Measurements from ENCODE around the gene HOTAIR.

HOTAIR gene

GRCh38 chr12:53978477-53979356 lies 4.0 kb upstream of the HOTAIR start:
- DNase-seq (ENCODE audit: low read depth): no peak
- no peak for TF ChIP-seq CTCF (conservative IDR thresholded peaks at IDR 0.05; ENCODE audit: low read depth, low read length)
- no peak overlapping the region for H3K4me3 ChIP-seq (ENCODE audit: low read length)

- no peak for DNase-seq (ENCODE audit: low read depth)
- TF ChIP-seq CTCF (conservative IDR thresholded peaks at IDR 0.05; ENCODE audit: low read depth, low read length): no peak
- no peak overlapping the region for H3K4me3 ChIP-seq (ENCODE audit: low read length)
Measured at GRCh38 chr12:53977596-53978445, 3.1 kb upstream of the HOTAIR start.

GRCh38 chr12:53976823-53977595 lies 2.3 kb upstream of the HOTAIR start:
- no peak for DNase-seq (ENCODE audit: low read depth)
- no peak for TF ChIP-seq CTCF (conservative IDR thresholded peaks at IDR 0.05; ENCODE audit: low read depth, low read length)
- no peak overlapping the region for H3K4me3 ChIP-seq (ENCODE audit: low read length)

GRCh38 chr12:53976172-53976822 lies 1.5 kb upstream of the HOTAIR start:
- DNase-seq (ENCODE audit: low read depth): no peak
- no peak overlapping the region for H3K4me3 ChIP-seq (ENCODE audit: low read length)
- TF ChIP-seq CTCF (conservative IDR thresholded peaks at IDR 0.05; ENCODE audit: low read depth, low read length): no peak

GRCh38 chr12:53975479-53976152 lies 862 bp upstream of the HOTAIR start:
- DNase-seq (ENCODE audit: low read depth): no peak
- no peak overlapping the region for H3K4me3 ChIP-seq (ENCODE audit: low read length)
- TF ChIP-seq CTCF (conservative IDR thresholded peaks at IDR 0.05; ENCODE audit: low read depth, low read length): no peak

- DNase-seq (ENCODE audit: low read depth): no peak
- no peak for TF ChIP-seq CTCF (conservative IDR thresholded peaks at IDR 0.05; ENCODE audit: low read depth, low read length)
- no peak overlapping the region for H3K4me3 ChIP-seq (ENCODE audit: low read length)
Measured at GRCh38 chr12:53975064-53975471, 314 bp upstream of the HOTAIR start.

Measured in retinal pigment epithelial cell (primary cell).